Thyroid gland (tissue), 4 donors: ENCODE results near the gene MCCC1. TPM values are rescaled to one million over a fixed set of nuclear protein-coding genes. Genes with fewer than 3 reads are reported as not detected.

ENCODE experiments used
- DNase-seq, 2 donors: peaks; one replicate each; pipeline ENCODE4 v3.0.0-alpha.2; 2019
- H3K27ac ChIP-seq, 3 donors: fragments of 200-600 bp; sonication (generic); 1 replicate in 2 of 3; 2 replicates in 1 of 3; pipeline ENCODE4 v1.5.1; 2016 to 2019; ENCODE audit warnings: mild to moderate bottlenecking in 1 of 3, moderate library complexity in 1 of 3
- H3K27me3 ChIP-seq: fragments of 200-600 bp; sonication (generic); one replicate; pipeline ENCODE4 v1.5.1; 2019
- H3K36me3 ChIP-seq, 2 donors: fragments of 200-600 bp; sonication (generic); one replicate each; pipeline ENCODE4 v1.5.1; 2016 to 2019
- H3K4me1 ChIP-seq, 2 donors: fragments of 200-600 bp; sonication (generic); one replicate each; pipeline ENCODE4 v1.5.1; 2017 to 2019
- H3K4me3 ChIP-seq, 3 donors: fragments of 200-600 bp; sonication (generic); replicated peaks in 1 of 3; 1 replicate in 2 of 3; 2 replicates in 1 of 3; pipeline ENCODE4 v1.5.1; 2016; ENCODE audit warnings: mild to moderate bottlenecking in 1 of 3
- H3K9me3 ChIP-seq: fragments of 200-600 bp; sonication (generic); one replicate; pipeline ENCODE4 v1.5.1; 2017
- POLR2A ChIP-seq, 2 donors: fragments of 450-650 bp; IDR thresholded peaks; one replicate each; pipeline ENCODE4 v1.6.1; 2017; ENCODE audit warnings: antibody characterized with exemption in 2 of 2, mild to moderate bottlenecking in 2 of 2, moderate library complexity in 1 of 2
- WGBS, 2 donors: methylation state at CpG; one replicate each; pipeline ENCODE4 v1.1.5; 2017; 5-methylcytosine and 5-hydroxymethylcytosine counted together
- intact Hi-C: fragments of 100-400 bp; cut with DNase I; formaldehyde crosslinking; loops from one replicate; pipeline ENCODE4 v1.15.1; 2023
- total RNA-seq, 4 donors: library from RNA; depleted of rRNA; stranded (reverse); fragments of >200 nt; gene quantifications; one replicate each; pipeline ENCODE4 v1.2.3, GENCODE V29; 2016
- TF ChIP-seq, protein P1 (sequence below), 6 experiments: fragments of 200-600 bp in 3 of 6; fragments of 450-650 bp in 3 of 6; sonication (generic) in 3 of 6; IDR thresholded peaks; one replicate each; pipeline ENCODE4 v1.5.1; 2016 to 2019; ENCODE audit warnings: antibody characterized with exemption in 6 of 6, mild to moderate bottlenecking in 2 of 6, inconsistent platforms in 1 of 6, moderate library complexity in 1 of 6

The MCCC1 gene
- total RNA-seq, 4 donors from 2014 or later: 32.9 to 59.6 (median 46.3) TPM

DNA sequence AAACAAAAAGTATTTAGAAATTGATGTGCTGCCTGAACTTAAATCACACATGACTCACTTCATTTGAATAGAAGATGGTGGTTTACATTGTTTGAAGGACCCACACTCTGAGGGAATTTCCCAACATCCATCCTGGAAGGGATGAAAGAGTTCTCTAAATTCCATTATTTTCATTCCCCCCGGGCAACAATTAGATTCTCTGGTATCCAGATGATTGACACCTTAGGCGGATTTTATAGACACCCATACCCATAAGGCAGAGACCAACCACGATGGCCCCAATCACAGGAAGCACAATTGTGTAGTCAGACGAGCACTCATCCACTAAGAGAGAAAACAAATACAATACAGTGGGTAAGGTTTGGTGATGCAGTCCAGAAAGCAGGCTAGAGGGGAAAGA lies 24.6 kb upstream of the MCCC1 start:
- Histone ChIP-seq H3K4me1 (peaks cover 0 to 3% of the 10 kb centered on the region in 2 donors), H3K36me3 (no peaks in the 10 kb centered on the region), H3K27ac (no peak overlapping the region), H3K9me3 (no peaks in the 10 kb centered on the region), H3K4me3 (no peak overlapping the region), H3K27me3 (no peaks in the 10 kb centered on the region)
- 69 to 76% methylated on average over 4 of the region's 4 CpGs for WGBS, 2 donors
- no peak for TF ChIP-seq POLR2A (IDR thresholded peaks at IDR 0.05)
- TF ChIP-seq, protein P1, sequence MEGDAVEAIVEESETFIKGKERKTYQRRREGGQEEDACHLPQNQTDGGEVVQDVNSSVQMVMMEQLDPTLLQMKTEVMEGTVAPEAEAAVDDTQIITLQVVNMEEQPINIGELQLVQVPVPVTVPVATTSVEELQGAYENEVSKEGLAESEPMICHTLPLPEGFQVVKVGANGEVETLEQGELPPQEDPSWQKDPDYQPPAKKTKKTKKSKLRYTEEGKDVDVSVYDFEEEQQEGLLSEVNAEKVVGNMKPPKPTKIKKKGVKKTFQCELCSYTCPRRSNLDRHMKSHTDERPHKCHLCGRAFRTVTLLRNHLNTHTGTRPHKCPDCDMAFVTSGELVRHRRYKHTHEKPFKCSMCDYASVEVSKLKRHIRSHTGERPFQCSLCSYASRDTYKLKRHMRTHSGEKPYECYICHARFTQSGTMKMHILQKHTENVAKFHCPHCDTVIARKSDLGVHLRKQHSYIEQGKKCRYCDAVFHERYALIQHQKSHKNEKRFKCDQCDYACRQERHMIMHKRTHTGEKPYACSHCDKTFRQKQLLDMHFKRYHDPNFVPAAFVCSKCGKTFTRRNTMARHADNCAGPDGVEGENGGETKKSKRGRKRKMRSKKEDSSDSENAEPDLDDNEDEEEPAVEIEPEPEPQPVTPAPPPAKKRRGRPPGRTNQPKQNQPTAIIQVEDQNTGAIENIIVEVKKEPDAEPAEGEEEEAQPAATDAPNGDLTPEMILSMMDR (IDR thresholded peaks at IDR 0.05): no peak
- intact Hi-C loops: loop anchor here (5.0 kb wide), 1 partner anchor 58 kb away; no protein-coding TSS in a partner anchor
- DNase-seq: no peak

DNA sequence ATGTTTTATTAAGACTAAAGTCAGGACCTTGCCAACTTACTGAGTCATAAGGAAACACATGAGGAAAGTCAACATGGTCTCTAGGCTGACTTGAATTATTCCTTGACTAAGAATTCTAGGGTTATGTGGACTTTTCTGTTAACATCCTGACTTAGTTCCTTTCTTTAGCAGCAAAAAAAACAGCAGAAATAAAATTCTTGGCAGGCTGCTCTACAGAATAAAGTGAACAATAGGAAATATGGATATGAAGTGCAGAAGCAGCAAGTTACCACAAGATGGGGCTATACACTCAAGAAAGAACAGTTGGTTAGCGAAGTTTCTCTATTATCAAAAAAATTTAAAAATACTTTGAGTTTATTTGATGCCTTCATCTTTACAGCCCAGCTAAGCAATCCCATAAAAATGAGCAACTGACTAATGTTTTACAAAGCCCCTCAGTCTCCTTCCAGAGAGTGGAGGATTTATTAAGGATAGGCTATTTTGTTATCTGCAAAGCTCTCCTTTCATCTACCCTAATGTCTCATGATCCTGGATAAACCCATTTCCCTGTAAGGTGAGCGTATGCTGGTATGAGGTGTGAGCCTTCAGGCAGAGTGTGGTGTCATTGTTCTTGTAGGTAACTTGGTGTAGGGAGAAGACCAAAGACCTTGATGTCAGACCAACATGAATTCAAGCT lies 23.1 kb upstream of the MCCC1 start:
- WGBS, 2 donors: 25 to 43% methylated on average over 2 of the region's 2 CpGs
- H3K9me3 ChIP-seq: no peaks in the 10 kb centered on the region
- TF ChIP-seq, protein P1 (IDR thresholded peaks at IDR 0.05): peak; percentile 63 to 86 (median 75)
- TF ChIP-seq POLR2A (IDR thresholded peaks at IDR 0.05): no peak
- H3K27me3 ChIP-seq: no peaks in the 10 kb centered on the region
- H3K4me3 ChIP-seq: no peak overlapping the region
- peaks cover 0 to 3% of the 10 kb centered on the region in 2 donors for H3K4me1 ChIP-seq
- H3K36me3 ChIP-seq: no peaks in the 10 kb centered on the region
- H3K27ac ChIP-seq: no peak overlapping the region
- intact Hi-C loops: loop anchor here (5.0 kb wide), 1 partner anchor 60 kb away; no protein-coding TSS in a partner anchor
- no peak for DNase-seq

DNA sequence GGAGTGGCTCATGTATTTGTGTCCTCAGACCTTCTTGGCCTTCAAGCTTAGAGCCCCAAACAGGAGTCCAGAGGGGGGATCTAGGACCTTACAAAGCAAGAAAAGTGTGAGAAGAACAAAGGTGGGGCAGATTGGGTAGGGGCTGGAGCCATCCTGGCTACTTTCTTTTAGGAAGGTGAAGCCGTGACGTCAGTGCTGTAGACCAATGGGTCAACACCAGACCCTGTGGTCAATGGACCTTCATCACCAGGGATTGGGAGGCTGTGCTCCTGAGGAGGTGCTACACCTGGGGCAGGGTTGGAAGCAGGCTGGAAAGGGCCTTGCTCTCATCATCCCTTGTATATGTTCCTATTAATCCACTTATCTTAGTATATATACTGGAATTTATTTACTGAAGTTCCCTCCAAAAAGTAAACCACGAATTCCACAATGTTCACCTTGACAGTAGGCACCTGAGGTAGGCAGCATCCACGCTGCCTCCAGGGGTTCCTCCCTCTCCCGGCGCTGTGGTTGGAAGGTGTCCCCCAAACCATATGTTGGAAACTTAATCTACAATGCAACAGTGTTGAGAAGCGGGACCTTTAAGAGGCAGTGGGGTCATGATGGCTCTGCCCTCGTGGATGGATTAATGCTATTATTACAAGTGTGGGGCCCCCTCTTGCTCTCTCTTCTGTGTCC lies 21.4 kb upstream of the MCCC1 start:
- no peak overlapping the region for H3K27ac ChIP-seq
- 70 to 71% methylated on average over 8 of the region's 8 CpGs for WGBS, 2 donors
- H3K9me3 ChIP-seq: no peaks in the 10 kb centered on the region
- no peak for DNase-seq
- H3K27me3 ChIP-seq: no peaks in the 10 kb centered on the region
- H3K36me3 ChIP-seq: no peaks in the 10 kb centered on the region
- no peak overlapping the region for H3K4me3 ChIP-seq
- H3K4me1 ChIP-seq: peaks cover 0 to 3% of the 10 kb centered on the region in 2 donors
- intact Hi-C loops: loop anchor here (5.0 kb wide), 1 partner anchor 62 kb away; no protein-coding TSS in a partner anchor
- no peak for TF ChIP-seq POLR2A (IDR thresholded peaks at IDR 0.05)
- TF ChIP-seq, protein P1 (IDR thresholded peaks at IDR 0.05): no peak

DNA sequence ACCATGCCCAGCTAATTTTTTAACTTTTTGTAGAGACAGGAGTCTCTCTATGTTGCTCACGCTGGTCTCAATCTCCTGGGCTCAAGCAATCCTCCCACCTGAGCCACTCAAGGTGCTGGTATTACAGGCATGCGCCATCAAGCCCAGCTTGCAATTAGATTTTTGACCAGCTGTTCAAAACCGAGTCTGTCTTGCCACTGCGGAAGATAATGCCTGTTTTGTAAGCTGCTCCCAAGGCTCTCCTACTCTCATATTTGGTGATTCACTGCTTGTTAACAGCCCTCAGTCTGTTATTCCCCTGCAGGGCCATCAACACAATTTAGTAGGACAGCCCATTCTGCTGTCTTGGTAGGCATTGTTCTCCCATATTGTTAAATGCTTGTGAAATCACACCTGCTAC lies 17.8 kb upstream of the MCCC1 start:
- intact Hi-C loops: no loop called here
- WGBS, 2 donors: 72 to 82% methylated on average over 4 of the region's 4 CpGs

More for the DNA sequence above, 17.8 kb upstream of the MCCC1 start:
- no peak overlapping the region for H3K4me3 ChIP-seq
- no peak for DNase-seq
- H3K4me1 ChIP-seq: no peaks in the 10 kb centered on the region
- TF ChIP-seq, protein P1 (IDR thresholded peaks at IDR 0.05): no peak
- TF ChIP-seq POLR2A (IDR thresholded peaks at IDR 0.05): no peak
- no peaks in the 10 kb centered on the region for H3K36me3 ChIP-seq
- H3K27ac ChIP-seq: no peak overlapping the region
- H3K9me3 ChIP-seq: no peaks in the 10 kb centered on the region
- no peaks in the 10 kb centered on the region for H3K27me3 ChIP-seq
